Kidney (tissue), 14 donors: ENCODE results near the gene ARHGEF17. TPM values are rescaled to one million over a fixed set of nuclear protein-coding genes. Genes with fewer than 3 reads are reported as not detected.
A peak's percentile ranks its signal among the peaks of the same experiment; 100 is the strongest.

Experiments
- DNase-seq, 5 donors: peaks; one replicate each; pipeline ENCODE4 v3.0.0-alpha.2; 2013 to 2020
- FAIRE-seq: peaks from 2 replicates; lab custom pipeline; 2012; peaks lifted over from hg19 to GRCh38; lab: Jason Lieb, UNC
- H3K27ac ChIP-seq, 2 donors: one replicate each; pipeline ENCODE4 v1.7.0; 2013; ENCODE audit warnings: low read depth in 2 of 2, low read length in 2 of 2, inconsistent platforms in 1 of 2
- H3K27me3 ChIP-seq: one replicate; pipeline ENCODE4 v1.7.1; 2013; ENCODE audit warnings: low read length, inconsistent platforms; ENCODE audit not compliant: control insufficient read depth, insufficient read depth
- H3K36me3 ChIP-seq, 3 donors: one replicate each; pipeline versions ENCODE4 v1.7.0 to v1.7.1; 2013; ENCODE audit warnings: low read length in 3 of 3, control low read depth in 1 of 3, inconsistent platforms in 1 of 3; ENCODE audit not compliant: insufficient read depth in 3 of 3, control insufficient read depth in 2 of 3
- H3K4me1 ChIP-seq, 3 donors: one replicate each; pipeline versions ENCODE4 v1.7.0 to v1.7.1; 2013; ENCODE audit warnings: low read length in 3 of 3, inconsistent platforms in 1 of 3, low read depth in 1 of 3; ENCODE audit not compliant: control insufficient read depth in 2 of 3, insufficient read depth in 2 of 3
- H3K4me3 ChIP-seq, 3 donors: one replicate each; pipeline versions ENCODE4 v1.7.0 to v1.8.1; 2013; ENCODE audit warnings: low read length in 3 of 3, control low read depth in 1 of 3, inconsistent platforms in 1 of 3
- H3K9ac ChIP-seq, 3 donors: one replicate each; pipeline versions ENCODE4 v1.7.0 to v1.7.1; 2013; ENCODE audit warnings: low read length in 3 of 3, control low read depth in 1 of 3, inconsistent platforms in 1 of 3
- H3K9me3 ChIP-seq, 3 donors: one replicate each; pipeline versions ENCODE4 v1.7.0 to v1.7.1; 2013; ENCODE audit warnings: low read length in 3 of 3, control low read depth in 1 of 3, inconsistent platforms in 1 of 3; ENCODE audit not compliant: control insufficient read depth in 2 of 3, insufficient read depth in 1 of 3
- intact Hi-C: fragments of 100-400 bp; cut with DNase I; formaldehyde crosslinking; loops from one replicate; pipeline ENCODE4 v1.11.1; 2022
- polyA plus RNA-seq: library from polyadenylated mRNA; stranded (reverse); fragments of 350-450 nt; fragmentation: Illumina TruSeq; extraction: RNeasy Lipid Tissue Mini Kit (QIAGEN cat#74804); gene quantifications from one replicate; pipeline ENCODE4 v1.2.3, GENCODE V29; 2014; ENCODE audit warnings: low read depth, low replicate concordance; ENCODE audit not compliant: insufficient read depth
- total RNA-seq: library from RNA; stranded (reverse); fragmentation: NEBNext Ultra II Directional; extraction: Animal tissue kit (Norgen Biotek cat#: 25700); gene quantifications from one replicate; pipeline ENCODE4 v1.2.1, GENCODE V29; 2021
- TF ChIP-seq, protein P1 (sequence below): IDR thresholded peaks from 3 replicates; pipeline ENCODE4 v1.5.1; 2012; ENCODE audit warnings: mild to moderate bottlenecking, moderate library complexity, borderline replicate concordance; ENCODE audit not compliant: insufficient read depth; ENCODE audit errors: extremely low read depth
- donor health status: control.
- donor health status: control.
- donor health status: control.
- donor health status: control.
- donor health status: control.
- donor health status: DM: yes; HTN: yes; CAD: no.
- donor health status: Normal renal cell carcinoma (clear cell type).

ARHGEF17 gene
- total and polyA plus RNA-seq, 2 donors from 2014 or later = 36.6 to 68.2 TPM

DNA sequence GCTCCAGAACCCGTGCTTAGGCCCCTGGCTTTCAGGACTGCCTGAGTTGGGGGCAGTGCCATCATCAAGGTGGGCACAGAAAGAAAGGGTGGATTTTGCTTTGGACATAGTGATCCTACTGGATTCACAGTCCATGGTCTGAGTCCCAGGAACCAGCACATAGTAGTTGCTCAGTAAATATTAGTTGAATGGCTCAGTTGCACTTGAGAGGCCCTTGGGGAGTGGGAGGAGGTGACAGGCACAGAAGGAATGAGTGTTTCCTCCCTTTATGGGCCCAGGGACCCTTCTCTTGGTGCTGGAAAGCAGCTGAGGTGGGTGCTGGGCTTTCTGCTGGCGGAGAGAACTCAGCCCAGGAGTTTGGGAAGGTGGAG is 16.6 kb downstream of the ARHGEF17 start:
- Histone ChIP-seq H3K9ac (peak overlapping the region in 1 of 3 donors; percentile 52), H3K4me1 (peaks cover 9 to 81% (median 39%) of the 10 kb centered on the region in 3 donors), H3K36me3 (peaks cover 0 to 5% (median 3%) of the 10 kb centered on the region in 3 donors), H3K27me3 (no peaks in the 10 kb centered on the region), H3K4me3 (no peak overlapping the region), H3K9me3 (no peaks in the 10 kb centered on the region), H3K27ac (peak overlapping the region; percentile 65 to 91)
- TF ChIP-seq, protein P1, sequence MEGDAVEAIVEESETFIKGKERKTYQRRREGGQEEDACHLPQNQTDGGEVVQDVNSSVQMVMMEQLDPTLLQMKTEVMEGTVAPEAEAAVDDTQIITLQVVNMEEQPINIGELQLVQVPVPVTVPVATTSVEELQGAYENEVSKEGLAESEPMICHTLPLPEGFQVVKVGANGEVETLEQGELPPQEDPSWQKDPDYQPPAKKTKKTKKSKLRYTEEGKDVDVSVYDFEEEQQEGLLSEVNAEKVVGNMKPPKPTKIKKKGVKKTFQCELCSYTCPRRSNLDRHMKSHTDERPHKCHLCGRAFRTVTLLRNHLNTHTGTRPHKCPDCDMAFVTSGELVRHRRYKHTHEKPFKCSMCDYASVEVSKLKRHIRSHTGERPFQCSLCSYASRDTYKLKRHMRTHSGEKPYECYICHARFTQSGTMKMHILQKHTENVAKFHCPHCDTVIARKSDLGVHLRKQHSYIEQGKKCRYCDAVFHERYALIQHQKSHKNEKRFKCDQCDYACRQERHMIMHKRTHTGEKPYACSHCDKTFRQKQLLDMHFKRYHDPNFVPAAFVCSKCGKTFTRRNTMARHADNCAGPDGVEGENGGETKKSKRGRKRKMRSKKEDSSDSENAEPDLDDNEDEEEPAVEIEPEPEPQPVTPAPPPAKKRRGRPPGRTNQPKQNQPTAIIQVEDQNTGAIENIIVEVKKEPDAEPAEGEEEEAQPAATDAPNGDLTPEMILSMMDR = no peak
- no peak for DNase-seq
- FAIRE-seq = no peak
- intact Hi-C loops = no loop called here

DNA sequence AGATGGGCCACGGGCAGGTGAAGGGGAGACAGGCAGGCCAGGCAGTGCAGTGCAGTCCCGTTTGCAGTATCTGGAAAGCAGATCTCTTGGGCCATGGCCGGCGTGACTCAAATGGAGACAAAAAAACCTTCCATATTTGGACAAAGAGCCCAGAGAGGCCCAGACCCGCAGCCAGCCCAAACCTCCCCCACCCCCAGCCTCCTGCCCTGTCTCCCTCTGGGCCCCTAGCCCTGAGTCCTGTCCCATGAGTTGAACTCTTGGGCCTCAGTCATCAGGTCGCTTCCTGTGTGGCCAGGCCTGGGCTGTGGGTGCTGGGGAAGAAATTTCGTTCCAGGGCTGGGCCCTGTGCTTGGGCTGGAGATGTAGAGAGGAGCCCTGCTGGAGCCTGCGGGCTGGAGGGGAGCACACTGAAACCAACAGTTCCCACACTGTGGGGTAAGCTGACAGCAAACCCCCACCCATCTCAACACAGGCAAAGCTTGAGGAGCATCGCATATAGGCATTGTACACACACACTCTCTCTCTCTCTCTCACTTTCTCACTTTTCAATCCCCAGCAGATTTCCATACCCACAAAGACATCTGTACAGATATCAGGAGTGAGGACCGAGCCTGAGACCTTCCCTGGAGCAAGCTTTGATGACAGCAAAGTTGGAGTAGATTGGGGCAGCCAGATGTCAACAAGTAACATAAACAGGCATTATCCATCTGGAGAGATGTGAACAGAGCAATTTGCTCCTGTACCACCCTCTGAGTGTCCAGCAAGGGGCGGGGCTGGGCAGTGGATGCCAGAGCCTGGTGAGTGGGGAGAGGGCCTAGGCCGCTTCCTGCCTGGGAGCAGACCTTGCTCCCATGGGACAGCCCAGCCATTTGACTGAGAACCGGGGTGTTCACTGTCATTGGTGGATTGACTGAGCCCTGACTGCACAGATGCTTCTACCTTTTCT is 17.2 kb downstream of the ARHGEF17 start:
- Histone ChIP-seq H3K4me1 (peaks cover 10 to 82% (median 45%) of the 10 kb centered on the region in 3 donors), H3K36me3 (peaks cover 0 to 5% (median 3%) of the 10 kb centered on the region in 3 donors), H3K4me3 (no peak overlapping the region), H3K27ac (peak overlapping the region; percentile 65 to 91), H3K27me3 (no peaks in the 10 kb centered on the region), H3K9ac (peak overlapping the region in 1 of 3 donors; percentile 52), H3K9me3 (no peaks in the 10 kb centered on the region)
- TF ChIP-seq, protein P1 = no peak
- DNase-seq = peak in 1 of 5 donors; percentile 93
- intact Hi-C loops = no loop called here
- no peak for FAIRE-seq

DNA sequence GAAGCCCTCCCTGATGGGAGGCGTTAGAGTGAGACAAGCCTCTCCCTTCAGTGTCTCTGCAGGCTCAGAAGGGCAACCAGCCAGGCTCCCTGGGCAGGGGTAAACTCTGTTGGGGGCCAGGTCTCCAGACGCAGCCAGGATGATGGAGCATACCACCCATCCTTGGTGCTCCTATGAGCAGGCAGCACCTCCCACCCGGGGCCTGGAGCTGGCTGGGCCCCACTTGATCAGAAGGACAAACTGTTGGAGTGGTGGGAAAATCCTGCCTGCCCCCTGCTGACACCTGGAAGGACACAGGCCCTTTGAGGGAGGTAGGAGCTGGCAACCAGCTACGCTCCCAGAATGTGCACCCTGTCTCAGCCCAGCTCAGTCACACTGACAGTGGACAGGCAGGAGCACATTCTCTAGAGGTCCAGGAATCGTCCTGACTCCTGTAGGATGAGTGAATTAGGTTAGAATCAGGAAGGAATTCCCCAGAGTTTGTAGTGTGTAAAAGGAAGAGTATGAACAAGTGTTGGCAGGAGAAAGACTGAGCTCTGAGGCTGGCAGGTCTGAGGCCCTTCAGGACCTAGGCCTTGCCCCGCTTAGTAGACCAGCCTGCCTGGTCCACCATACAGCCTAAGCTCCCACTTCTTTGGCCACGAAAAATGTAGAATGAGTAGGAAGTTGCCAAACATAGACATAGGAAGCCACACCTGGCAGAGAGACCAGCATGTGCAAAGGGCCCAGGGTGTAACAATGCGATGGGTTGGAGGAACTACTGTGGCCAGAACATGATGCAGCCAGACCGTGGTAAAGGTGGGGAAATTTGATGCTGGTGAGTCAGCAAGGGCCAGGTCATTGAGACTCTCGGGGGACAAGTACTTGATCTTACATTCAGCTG is 19.1 kb downstream of the ARHGEF17 start:
- no peak overlapping the region for H3K9ac ChIP-seq
- intact Hi-C loops = no loop called here
- DNase-seq = peak in 1 of 5 donors; percentile 37
- TF ChIP-seq, protein P1 = no peak
- peaks cover 0 to 5% (median 3%) of the 10 kb centered on the region in 3 donors for H3K36me3 ChIP-seq
- no peaks in the 10 kb centered on the region for H3K9me3 ChIP-seq
- peaks cover 20 to 82% (median 54%) of the 10 kb centered on the region in 3 donors for H3K4me1 ChIP-seq
- H3K4me3 ChIP-seq = no peak overlapping the region
- no peak for FAIRE-seq
- peak overlapping the region in 1 of 2 donors; percentile 45 for H3K27ac ChIP-seq
- no peaks in the 10 kb centered on the region for H3K27me3 ChIP-seq
